ENCODE data around the gene PGA5.

PGA5 gene

GRCh38 chr11:61295596-61295926 lies 54.6 kb downstream of the PGA5 start:
- no peak for DNase-seq

GRCh38 chr11:61297341-61297740 lies 56.4 kb downstream of the PGA5 start:
- no peak for DNase-seq

GRCh38 chr11:61297746-61298145 lies 56.8 kb downstream of the PGA5 start:
- peak; percentile 72 to 74 (median 72) for DNase-seq

- no peak for DNase-seq
These were observed 57.8 kb downstream of the PGA5 start for GRCh38 chr11:61298663-61299244.
